CD4-positive, alpha-beta T cell treated with Interleukin-17A for 4 hours (primary cell): ENCODE measurements around the gene FAM72B.
"Not testable (repeated sequence)": the region's sequence is repeated elsewhere in the genome, so short reads cannot be mapped to it uniquely, and the experiment has no call there.

Experiments used
- DNase-seq: peaks from one replicate; pipeline ENCODE4 v3.0.0-alpha.2; 2020; ENCODE audit warnings: mixed read lengths

Gene FAM72B

DNA sequence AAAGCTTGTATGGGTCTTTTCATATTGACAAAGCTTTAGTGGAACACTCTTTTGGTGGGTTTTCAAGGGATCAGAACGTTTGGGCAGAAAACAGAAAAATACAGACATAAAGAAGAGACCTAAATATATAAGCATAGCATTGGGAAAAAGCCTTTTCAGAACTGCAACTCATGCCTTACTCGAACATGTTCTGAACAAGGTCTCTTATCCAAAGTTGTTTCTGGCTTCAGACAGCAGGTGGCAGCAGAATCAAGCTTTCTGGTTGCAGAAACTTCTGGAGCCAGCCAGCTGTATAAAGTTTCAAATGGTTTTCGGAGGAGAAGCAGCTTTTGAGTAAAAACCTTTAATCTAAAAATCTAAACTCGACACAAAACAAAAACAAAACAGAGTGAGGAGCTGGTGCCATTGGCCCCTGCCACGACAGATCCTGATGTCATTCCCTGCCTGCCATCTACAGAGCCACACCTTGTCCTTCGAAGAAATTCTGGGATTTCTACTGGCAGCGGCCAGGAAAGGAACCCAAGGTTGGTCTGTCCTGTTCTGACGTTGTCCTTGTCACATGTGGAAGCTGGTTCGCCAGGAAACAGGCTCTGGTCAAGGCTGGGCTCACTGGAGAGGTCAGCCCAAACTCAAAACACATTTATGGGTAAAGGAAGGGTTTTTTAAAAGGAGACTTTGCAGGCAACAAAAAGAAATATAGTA, 35.5 kb downstream of the FAM72B start:
- DNase-seq, result not testable (repeated sequence)

DNA sequence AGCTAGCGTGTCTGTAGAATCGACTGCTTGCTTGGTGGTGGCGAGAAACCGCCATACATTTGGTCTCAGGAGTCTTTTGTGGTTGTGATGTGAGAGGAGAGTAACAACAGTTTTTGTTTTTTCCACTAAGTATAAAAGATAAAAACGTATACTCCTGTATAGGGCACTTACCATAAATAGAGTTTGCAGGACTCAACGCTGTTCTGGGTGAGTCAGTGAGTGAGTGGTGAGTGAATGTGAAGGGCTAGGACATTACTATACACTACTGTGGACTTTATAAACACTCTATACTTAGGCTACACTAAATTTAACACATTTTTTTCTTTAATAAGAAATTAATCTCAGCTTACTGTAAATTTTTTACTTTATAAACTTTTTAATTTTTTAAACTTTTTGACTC, 43.7 kb downstream of the FAM72B start:
- not testable (repeated sequence) for DNase-seq

DNA sequence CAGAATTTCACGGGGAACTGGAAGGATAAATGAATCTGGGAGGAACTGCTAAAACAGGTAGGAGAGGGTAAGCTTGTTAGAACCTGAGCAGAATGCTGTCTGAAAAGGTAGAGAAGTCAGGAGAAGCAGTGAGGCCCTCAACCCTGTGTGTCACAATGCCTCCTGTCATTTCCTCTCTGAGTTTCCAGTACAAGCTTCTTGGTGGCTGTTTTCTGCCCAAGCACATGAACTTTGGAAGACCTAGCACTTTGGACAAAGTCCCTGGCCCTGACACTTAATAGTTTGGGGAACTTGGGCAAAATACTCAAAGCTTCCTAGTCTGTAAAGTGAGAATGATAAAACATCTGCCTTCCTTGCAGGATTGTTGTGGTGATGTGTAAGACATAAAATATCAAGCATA, 52.6 kb downstream of the FAM72B start:
- not testable (repeated sequence) for DNase-seq

DNA sequence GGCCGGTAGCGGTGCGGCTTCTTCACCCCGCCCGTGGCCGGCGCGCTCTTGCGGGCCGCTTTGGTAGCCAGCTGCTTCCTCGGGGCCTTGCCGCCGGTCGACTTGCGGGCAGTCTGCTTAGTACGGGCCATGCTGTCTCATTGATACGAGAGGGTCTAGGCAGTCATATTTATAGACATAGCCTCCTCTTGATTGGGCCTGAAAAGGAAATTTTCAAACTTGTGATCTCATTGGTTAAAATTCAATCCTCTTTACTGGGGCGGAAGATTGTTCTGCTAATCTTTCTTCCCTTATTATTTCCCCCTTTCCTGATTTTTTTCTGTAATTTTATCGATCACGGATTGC, 65.7 kb downstream of the FAM72B start:
- DNase-seq, result not testable (repeated sequence)
